Epidermal melanocyte (primary cell): Measurements from ENCODE around the gene SNRNP70.
"Not testable (repeated sequence)": the region's sequence is repeated elsewhere in the genome, so short reads cannot be mapped to it uniquely, and the experiment has no call there.

Experiments
- DNase-seq: peaks from one replicate; pipeline ENCODE4 v3.0.0; 2011; ENCODE audit warnings: low spot score; ENCODE audit not compliant: insufficient read length

The SNRNP70 gene

GRCh38 chr19:49064768-49065611 lies 20.3 kb upstream of the SNRNP70 start, which contains the start of gene NTF4:
Gene NTF4 (minus strand): TSS chr19:49064818. CDS start chr19:49061997, 2,821 bp downstream.
- DNase-seq: peak; percentile 30

- DNase-seq: peak; percentile 17
Measured at GRCh38 chr19:49065905-49066512, 19.2 kb upstream of the SNRNP70 start.

GRCh38 chr19:49067554-49067953 lies 17.7 kb upstream of the SNRNP70 start:
- peak; percentile 19 for DNase-seq

- no peak for DNase-seq
Measured at GRCh38 chr19:49069026-49069425, 16.2 kb upstream of the SNRNP70 start.

- DNase-seq: no peak
Measured at GRCh38 chr19:49070416-49070815, 14.8 kb upstream of the SNRNP70 start.

GRCh38 chr19:49071860-49072547 lies 13.2 kb upstream of the SNRNP70 start:
- DNase-seq: peak; percentile 9

GRCh38 chr19:49073514-49074378 lies 11.5 kb upstream of the SNRNP70 start:
- DNase-seq: peak; percentile 8

GRCh38 chr19:49074869-49075268 lies 10.4 kb upstream of the SNRNP70 start:
- DNase-seq: not testable (repeated sequence)

- DNase-seq: no peak
Measured at GRCh38 chr19:49080392-49080791, 4.9 kb upstream of the SNRNP70 start.

- no peak for DNase-seq
Measured at GRCh38 chr19:49081273-49081672, 4.0 kb upstream of the SNRNP70 start.

- no peak for DNase-seq
Measured at GRCh38 chr19:49084206-49085019, 838 bp upstream of the SNRNP70 start.

GRCh38 chr19:49085868-49086232 lies 599 bp downstream of the SNRNP70 start:
- no peak for DNase-seq

GRCh38 chr19:49086296-49086695 lies 1.0 kb downstream of the SNRNP70 start:
- DNase-seq: no peak

- no peak for DNase-seq
Measured at GRCh38 chr19:49091391-49092038, 6.3 kb downstream of the SNRNP70 start.

GRCh38 chr19:49092686-49093085 lies 7.4 kb downstream of the SNRNP70 start:
- no peak for DNase-seq

- DNase-seq: no peak
Measured at GRCh38 chr19:49094505-49095482, 9.5 kb downstream of the SNRNP70 start.

- peak; percentile 86 for DNase-seq
Measured at GRCh38 chr19:49097453-49098288, 12.4 kb downstream of the SNRNP70 start.

- DNase-seq: no peak
Measured at GRCh38 chr19:49098795-49099194, 13.5 kb downstream of the SNRNP70 start.
